Central memory CD8-positive, alpha-beta T cell (primary cell): ENCODE measurements around the gene PI4KA.

Experiments used
- ATAC-seq: fragments of 150-1000 bp; cut with Tn5 transposase; replicated peaks from 2 replicates; pipeline ENCODE4 v1.10.0; 2022; ENCODE audit warnings: mild to moderate bottlenecking, moderate FRiP score, moderate number of reproducible peaks; ENCODE audit not compliant: poor library complexity, severe bottlenecking; ENCODE audit errors: extremely low read depth
- DNase-seq, 2 donors: peaks; one replicate each; pipeline ENCODE4 v3.0.0; 2021; ENCODE audit warnings: low spot score in 2 of 2
- H3K27ac Mint-ChIP-seq: one replicate; pipeline ENCODE4 v1.8.0; 2022; ENCODE audit warnings: low read depth, mild to moderate bottlenecking, moderate library complexity, mixed read lengths
- H3K27me3 Mint-ChIP-seq: one replicate; pipeline ENCODE4 v1.8.0; 2022; ENCODE audit warnings: mixed read lengths
- H3K36me3 Mint-ChIP-seq: one replicate; pipeline ENCODE4 v1.8.0; 2022; ENCODE audit warnings: mild to moderate bottlenecking, moderate library complexity, mixed read lengths; ENCODE audit not compliant: insufficient read depth
- H3K4me1 Mint-ChIP-seq: one replicate; pipeline ENCODE4 v1.8.0; 2022; ENCODE audit warnings: mixed read lengths
- H3K4me3 Mint-ChIP-seq: one replicate; pipeline ENCODE4 v1.8.0; 2022; ENCODE audit warnings: mild to moderate bottlenecking, moderate library complexity, mixed read lengths
- H3K9me3 Mint-ChIP-seq: one replicate; pipeline ENCODE4 v1.8.0; 2022; ENCODE audit warnings: mixed read lengths

Gene PI4KA

DNA sequence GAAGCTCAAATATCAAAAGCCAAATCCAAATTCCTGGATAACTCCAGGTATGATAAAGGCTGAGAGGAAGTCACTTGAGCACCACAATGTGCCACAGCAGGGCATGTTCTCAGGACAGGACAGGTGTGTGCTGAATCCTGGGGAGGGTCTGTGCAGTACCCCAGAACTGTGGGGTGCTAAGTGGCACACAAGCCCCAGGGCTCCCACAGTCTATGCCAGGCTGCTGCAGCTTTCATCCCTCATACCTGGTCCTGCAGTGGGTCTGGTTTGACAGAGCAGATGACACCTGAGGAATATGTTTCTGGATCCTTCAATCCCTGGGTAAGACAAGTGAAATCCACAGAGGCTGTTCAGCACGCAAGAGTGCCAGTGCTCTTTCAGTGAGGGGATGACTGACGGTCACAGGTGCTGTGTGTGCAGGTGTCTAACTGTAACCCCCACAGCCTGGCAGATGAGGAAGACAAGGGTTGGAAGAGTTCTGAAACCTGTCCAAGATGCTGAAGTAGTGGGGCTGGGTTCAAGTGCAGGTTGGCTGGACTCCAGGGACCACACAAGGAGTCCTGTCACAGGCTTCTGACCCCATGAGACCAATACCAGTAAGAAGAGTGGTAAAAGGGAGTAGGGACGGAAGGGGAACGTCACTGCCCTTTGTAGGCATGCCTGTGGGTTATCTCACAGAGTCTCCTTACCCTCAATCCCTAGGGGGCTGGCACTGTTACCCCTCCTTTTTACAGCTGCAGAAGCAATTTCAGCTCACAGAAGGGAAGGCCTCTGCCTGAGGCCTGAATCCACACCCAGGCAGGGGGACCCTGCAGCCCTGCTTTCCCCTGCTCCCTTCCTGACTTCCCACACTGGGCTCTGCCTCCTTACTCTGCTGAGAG is 70.6 kb downstream of the PI4KA start:
- Mint-ChIP-seq H3K9me3 (no peaks in the 10 kb centered on the region), H3K36me3 (peaks cover 22% of the 10 kb centered on the region), H3K4me1 (no peaks in the 10 kb centered on the region), H3K27ac (no peak overlapping the region), H3K27me3 (no peaks in the 10 kb centered on the region), H3K4me3 (no peak overlapping the region)
- no peak for ATAC-seq
- DNase-seq: no peak

DNA sequence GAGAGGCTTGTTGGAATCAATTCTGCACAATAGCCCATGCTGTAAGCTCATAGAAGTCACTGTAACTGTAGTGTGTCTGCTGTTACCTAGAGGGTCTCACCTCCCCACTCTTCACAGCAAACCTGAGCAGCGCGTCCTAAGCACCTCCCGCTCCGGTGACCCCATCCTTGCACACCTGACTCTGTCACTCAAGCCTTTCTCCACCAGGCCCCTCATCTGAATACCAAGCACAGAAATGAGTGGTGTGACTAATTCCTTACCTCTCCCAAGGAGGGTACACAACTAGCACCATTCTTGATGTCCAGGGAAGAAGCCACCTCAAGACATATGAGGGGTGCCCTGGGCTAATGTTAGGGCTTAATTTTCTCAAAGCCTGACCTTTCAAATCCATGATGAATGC is 71.4 kb downstream of the PI4KA start:
- Mint-ChIP-seq H3K4me1 (no peaks in the 10 kb centered on the region), H3K4me3 (no peak overlapping the region), H3K27me3 (no peaks in the 10 kb centered on the region), H3K9me3 (no peaks in the 10 kb centered on the region), H3K36me3 (peaks cover 19% of the 10 kb centered on the region), H3K27ac (no peak overlapping the region)
- no peak for DNase-seq
- ATAC-seq: no peak

DNA sequence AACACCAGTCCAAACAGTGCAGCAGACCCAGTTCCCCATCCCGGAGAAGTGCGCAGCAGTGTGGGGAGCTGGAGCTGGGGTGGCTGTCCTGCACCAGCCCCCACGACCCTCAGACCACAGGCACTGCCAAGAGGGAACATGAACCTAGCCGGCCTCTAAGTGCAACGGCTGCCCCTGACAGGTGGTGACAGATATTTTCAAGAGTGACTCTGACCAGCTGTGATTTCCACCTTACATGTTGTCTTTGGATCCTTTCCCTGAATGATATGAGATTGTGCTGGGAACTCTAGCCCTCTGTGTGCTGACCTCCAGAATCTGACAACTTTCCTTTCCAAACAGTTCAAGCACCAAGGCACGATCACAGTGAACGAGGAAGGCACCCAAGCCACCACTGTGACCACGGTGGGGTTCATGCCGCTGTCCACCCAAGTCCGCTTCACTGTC is 72.1 kb downstream of the PI4KA start:
- no peak overlapping the region for H3K4me3 Mint-ChIP-seq
- no peaks in the 10 kb centered on the region for H3K27me3 Mint-ChIP-seq
- no peaks in the 10 kb centered on the region for H3K4me1 Mint-ChIP-seq
- H3K27ac Mint-ChIP-seq: no peak overlapping the region
- DNase-seq (no peak), ATAC-seq (no peak)
- H3K9me3 Mint-ChIP-seq: no peaks in the 10 kb centered on the region
- H3K36me3 Mint-ChIP-seq: peaks cover 16% of the 10 kb centered on the region

DNA sequence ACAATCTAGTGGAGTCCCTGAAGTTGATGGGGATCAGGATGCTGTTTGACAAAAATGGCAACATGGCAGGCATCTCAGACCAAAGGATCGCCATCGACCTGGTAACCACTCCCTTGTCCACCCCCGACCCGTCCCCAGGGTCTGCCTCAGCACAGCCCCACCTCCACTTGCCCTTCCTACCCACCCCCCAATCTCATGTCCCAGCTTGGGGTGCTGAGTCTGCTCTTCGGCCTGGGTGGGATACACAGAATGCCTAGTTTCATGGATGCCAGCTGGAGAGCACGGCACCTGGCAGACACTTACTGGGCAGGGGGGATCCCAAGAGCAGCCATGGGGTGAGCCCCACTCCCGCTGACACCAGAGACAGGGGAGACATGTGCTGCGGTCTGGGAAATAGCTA is 72.6 kb downstream of the PI4KA start:
- Mint-ChIP-seq H3K4me3 (no peak overlapping the region), H3K36me3 (peaks cover 15% of the 10 kb centered on the region), H3K27me3 (no peaks in the 10 kb centered on the region), H3K4me1 (no peaks in the 10 kb centered on the region), H3K9me3 (no peaks in the 10 kb centered on the region), H3K27ac (no peak overlapping the region)
- DNase-seq (no peak), ATAC-seq (no peak)

DNA sequence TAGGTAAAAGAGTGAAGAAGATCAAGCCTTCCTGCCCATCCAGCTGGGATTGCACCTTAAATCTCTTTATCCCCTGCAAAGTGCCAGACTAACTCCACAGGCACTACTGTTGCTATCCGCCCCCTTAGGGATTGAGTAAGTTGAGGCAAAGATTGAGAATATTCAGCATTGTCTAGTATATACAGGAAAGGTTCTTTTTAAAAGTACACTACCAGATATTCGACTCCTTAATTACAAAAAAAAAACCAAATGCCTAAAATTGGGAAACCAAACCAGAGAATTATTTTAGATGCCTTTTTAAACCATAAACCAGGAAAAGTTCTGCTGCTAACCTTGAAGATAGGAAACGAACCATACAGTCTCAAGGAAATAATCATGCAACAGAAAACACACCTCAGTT is 73.2 kb downstream of the PI4KA start:
- H3K4me1 Mint-ChIP-seq: no peaks in the 10 kb centered on the region
- no peaks in the 10 kb centered on the region for H3K9me3 Mint-ChIP-seq
- no peaks in the 10 kb centered on the region for H3K27me3 Mint-ChIP-seq
- no peak overlapping the region for H3K4me3 Mint-ChIP-seq
- DNase-seq (no peak), ATAC-seq (no peak)
- H3K36me3 Mint-ChIP-seq: peaks cover 12% of the 10 kb centered on the region
- H3K27ac Mint-ChIP-seq: no peak overlapping the region

DNA sequence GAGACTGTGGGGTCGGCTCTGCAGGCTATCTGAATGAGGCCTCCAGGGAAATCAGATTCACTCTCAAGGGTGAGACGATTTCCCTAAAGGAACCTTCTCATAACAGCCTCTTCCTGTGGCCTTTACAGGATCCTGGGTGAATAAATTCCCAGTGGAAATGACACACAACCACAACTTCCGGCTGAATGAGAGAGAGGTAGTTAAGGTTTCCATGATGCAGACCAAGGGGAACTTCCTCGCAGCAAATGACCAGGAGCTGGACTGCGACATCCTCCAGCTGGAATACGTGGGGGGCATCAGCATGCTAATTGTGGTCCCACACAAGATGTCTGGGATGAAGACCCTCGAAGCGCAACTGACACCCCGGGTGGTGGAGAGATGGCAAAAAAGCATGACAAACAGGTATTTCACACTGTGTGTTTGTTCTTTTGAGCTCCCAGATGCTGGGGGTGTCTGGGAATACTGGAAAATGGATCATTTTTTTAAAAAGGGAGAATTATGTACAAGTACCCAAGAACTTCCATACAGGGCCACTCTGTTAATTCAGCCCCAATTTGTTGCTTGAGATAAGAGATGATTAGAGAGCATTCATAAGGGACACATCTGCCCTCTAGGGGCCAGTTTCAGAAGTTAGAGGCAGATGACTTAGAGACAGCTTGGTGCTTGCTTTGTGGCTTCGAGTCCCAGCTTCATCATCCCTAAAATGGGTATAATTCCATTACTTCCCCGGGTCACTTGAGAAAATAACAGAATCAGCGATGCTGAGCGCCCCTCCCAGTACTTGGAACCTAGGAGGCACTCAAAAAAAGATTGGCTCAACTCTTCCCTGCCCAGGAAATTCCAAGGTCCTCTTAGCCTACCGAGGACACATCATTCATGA is 74.5 kb downstream of the PI4KA start:
- Mint-ChIP-seq H3K36me3 (peaks cover 14% of the 10 kb centered on the region), H3K9me3 (no peaks in the 10 kb centered on the region), H3K27me3 (no peaks in the 10 kb centered on the region), H3K4me3 (no peak overlapping the region), H3K4me1 (no peaks in the 10 kb centered on the region), H3K27ac (no peak overlapping the region)
- DNase-seq: no peak
- peak; percentile 64 for ATAC-seq

DNA sequence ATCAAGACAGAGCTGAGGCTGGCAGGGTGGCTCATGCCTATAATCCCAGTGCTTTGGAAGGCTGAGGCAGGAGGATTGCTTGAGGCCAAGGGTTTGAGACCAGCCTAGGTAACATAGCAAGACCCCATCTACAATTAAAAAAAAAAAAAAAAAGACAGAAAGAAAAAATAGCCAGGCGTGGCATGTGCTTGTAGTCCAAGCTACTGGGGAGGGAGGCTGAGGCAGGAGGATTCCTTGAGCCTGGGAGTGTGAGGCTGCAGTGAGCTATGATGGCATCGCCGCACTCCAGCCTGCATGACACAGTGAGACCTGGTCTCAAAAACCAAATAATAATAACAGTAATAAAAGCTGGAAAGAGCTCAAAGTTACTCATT is 75.3 kb downstream of the PI4KA start:
- peaks cover 19% of the 10 kb centered on the region for H3K36me3 Mint-ChIP-seq

DNA sequence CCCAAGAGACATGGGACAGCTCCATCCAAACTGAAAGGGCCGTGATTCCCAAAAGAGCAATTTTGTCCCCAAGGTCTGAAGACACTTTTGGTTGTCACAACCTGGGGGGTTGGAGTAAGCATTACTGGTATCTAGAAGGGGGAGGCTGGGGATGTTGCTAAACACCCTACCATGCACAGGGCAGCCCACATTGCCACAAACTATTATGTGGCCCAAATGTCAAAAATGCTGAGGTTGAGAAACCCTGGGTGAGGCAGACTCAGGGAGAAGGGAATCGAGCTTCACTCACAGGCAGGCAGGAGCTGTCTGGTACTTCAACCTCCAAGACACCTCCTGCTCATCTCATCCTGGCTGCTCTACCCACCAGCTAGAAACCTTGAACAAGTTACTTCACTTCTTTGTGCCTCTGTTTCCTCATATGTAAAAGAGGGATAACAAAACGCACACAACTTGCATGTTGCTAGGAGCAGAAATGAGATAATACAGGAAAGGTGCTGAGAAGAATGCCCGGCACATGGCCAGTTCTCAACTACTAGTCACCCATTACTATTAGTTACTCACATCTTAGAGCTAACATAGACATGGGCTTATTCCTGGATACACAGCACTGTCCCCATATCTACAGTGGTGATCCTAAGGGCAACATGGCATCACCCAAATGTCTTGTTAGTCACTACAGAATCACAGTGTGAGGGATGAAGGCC is 75.9 kb downstream of the PI4KA start:
- H3K4me1 Mint-ChIP-seq: no peaks in the 10 kb centered on the region
- H3K27ac Mint-ChIP-seq: no peak overlapping the region
- H3K36me3 Mint-ChIP-seq: peaks cover 23% of the 10 kb centered on the region
- no peaks in the 10 kb centered on the region for H3K9me3 Mint-ChIP-seq
- no peak overlapping the region for H3K4me3 Mint-ChIP-seq
- DNase-seq (no peak), ATAC-seq (no peak)
- H3K27me3 Mint-ChIP-seq: no peaks in the 10 kb centered on the region

More for the DNA sequence above, 75.3 kb downstream of the PI4KA start:
- ATAC-seq: no peak
- Mint-ChIP-seq H3K27ac (no peak overlapping the region), H3K9me3 (no peaks in the 10 kb centered on the region), H3K4me3 (no peak overlapping the region), H3K4me1 (no peaks in the 10 kb centered on the region), H3K27me3 (no peaks in the 10 kb centered on the region)
- no peak for DNase-seq

DNA sequence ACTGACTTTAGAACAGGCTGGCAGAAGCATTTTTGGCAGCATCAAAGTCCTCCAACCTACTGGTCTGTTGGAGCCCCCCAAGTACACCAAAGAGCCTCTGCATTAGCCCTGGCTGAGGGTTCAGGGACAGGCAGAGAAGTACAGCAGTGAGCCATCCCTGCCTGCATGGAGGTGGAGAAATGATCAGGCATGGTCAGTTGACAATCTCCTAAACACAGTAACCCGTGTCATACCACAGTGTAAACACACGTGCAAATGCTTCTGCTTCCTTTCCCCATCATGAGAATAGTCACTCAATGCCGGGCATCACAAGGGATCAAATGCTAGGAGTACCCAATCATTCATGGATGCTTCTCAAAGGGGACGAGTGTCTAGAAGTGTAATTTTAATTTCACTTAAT is 76.5 kb downstream of the PI4KA start:
- no peaks in the 10 kb centered on the region for H3K27me3 Mint-ChIP-seq

DNA sequence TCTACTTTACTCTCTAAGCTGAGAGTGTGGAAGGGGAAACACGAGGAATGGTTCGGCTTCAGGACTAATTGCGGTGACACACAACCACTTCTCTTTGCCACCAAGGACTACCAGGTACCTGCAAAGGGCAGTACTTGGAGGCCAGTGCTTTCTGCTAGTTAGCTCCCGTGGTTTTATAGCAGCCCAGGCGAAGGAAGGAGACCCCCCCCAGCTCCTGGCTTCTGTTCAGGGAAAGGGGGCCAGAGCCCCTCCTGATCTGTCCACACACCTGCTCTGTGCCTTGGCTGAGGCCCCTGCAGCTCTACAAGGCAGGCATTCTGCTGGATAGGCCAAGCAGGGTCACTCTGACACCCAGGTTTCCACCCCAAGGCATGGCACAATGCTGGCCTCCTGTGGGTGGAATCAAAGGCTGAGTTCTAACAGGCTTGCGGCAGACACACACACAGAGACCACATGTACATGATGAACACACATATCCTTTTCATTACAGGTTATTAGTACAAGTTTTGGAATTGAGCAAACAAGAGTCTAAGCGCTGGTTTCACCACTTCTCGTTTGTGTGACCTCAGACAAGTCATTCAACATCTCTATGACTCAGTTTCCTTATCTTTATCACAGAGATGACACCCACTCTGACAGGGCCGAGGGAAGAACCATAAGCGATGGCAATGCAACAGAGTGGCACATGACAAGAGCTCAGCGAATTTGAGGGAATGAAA is 77.2 kb downstream of the PI4KA start:
- Mint-ChIP-seq H3K36me3 (peaks cover 30% of the 10 kb centered on the region), H3K27me3 (no peaks in the 10 kb centered on the region), H3K4me3 (no peak overlapping the region), H3K9me3 (no peaks in the 10 kb centered on the region), H3K27ac (no peak overlapping the region), H3K4me1 (no peaks in the 10 kb centered on the region)
- ATAC-seq (no peak), DNase-seq (no peak)

More for the DNA sequence above, 76.5 kb downstream of the PI4KA start:
- Mint-ChIP-seq H3K9me3 (no peaks in the 10 kb centered on the region), H3K27ac (no peak overlapping the region), H3K36me3 (peaks cover 29% of the 10 kb centered on the region), H3K4me1 (no peaks in the 10 kb centered on the region), H3K4me3 (no peak overlapping the region)
- ATAC-seq: no peak
- DNase-seq: no peak

DNA sequence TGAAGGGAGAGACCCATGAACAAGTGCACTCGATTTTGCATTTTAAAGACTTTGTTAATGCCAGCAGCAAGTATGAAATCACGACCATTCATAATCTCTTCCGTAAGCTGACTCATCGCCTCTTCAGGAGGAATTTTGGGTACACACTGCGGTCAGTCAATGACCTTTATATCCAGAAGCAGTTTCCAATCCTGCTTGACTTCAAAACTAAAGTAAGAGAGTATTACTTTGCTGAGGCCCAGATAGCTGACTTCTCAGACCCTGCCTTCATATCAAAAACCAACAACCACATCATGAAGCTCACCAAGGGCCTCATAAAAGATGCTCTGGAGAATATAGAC is 78.8 kb downstream of the PI4KA start:
- no peak for DNase-seq
- Mint-ChIP-seq H3K36me3 (peaks cover 29% of the 10 kb centered on the region), H3K27me3 (no peaks in the 10 kb centered on the region), H3K4me3 (no peak overlapping the region), H3K9me3 (no peaks in the 10 kb centered on the region), H3K4me1 (no peaks in the 10 kb centered on the region), H3K27ac (no peak overlapping the region)
- no peak for ATAC-seq
